Omental fat pad (tissue), 4 donors: ENCODE results near the gene ETV6. TPM values are rescaled to one million over a fixed set of nuclear protein-coding genes. Genes with fewer than 3 reads are reported as not detected.
"Not testable (repeated sequence)": the region's sequence is repeated elsewhere in the genome, so short reads cannot be mapped to it uniquely, and the experiment has no call there.

Experiments used
- ATAC-seq: fragments of 150-250 bp; one replicate; pipeline ENCODE4 v1.9.1; 2016; ENCODE audit warnings: mild to moderate bottlenecking, moderate library complexity; ENCODE audit not compliant: low FRiP score
- DNase-seq: peaks from one replicate; pipeline ENCODE4 v3.0.0-alpha.2; 2019; ENCODE audit warnings: low spot score
- total RNA-seq, 4 donors: library from RNA; depleted of rRNA; stranded (reverse); fragments of >200 nt; gene quantifications; one replicate each; pipeline ENCODE4 v1.1.0, GENCODE V29; 2016
- TF ChIP-seq, protein P1 (sequence below), 3 donors: fragments of 450-650 bp; IDR thresholded peaks; one replicate each; pipeline ENCODE4 v1.5.1; 2016 to 2017; ENCODE audit warnings: antibody characterized with exemption in 3 of 3, mild to moderate bottlenecking in 3 of 3, moderate library complexity in 2 of 3

ETV6 gene
- total RNA-seq, 4 donors from 2014 or later: 9.3 to 28.2 (median 17.6) TPM

DNA sequence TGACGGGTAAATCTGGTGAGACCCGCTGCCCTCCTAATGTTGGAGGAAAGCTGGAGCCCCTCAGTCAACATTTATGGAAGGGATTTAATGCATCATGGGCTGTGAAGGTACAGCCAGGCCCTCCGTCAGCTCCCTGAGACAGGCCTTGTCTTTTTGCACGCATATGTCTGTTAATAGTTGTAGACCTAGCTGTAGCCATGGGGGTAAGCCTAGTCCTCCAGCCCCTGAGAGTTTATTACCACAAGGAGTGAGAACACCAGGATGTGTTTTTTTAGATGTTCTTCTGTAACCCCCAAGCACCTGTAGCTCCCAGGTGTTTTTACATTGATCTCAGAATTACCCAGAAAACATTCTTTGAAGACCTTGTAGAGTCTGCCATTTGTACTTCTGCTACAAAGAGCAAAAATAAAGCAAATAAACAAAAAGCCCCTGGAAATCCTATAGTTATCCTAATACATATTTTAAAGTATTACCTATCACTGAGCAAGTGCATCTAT is 25.5 kb downstream of the ETV6 start:
- ATAC-seq (no peak), DNase-seq (no peak)

DNA sequence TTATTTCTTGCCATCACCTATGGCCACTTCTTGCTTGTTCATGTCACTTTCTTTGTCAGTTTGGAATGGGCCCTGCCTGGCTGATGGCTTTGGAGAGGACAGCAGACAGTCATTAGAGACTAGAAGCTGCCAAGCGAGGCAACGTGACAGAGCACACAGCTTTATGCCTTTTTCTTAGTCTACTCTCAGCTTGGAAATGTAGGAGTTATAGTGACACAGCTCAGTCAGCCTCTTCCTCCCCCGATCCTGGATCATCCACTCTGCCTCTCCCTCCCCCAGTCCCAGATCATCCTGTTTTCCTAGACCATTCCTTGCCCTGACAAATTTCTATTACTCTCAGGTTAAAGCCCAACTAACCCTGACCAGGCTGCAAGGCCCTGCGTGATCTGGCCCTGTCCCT is 26.6 kb downstream of the ETV6 start:
- ATAC-seq: no peak
- no peak for DNase-seq
- TF ChIP-seq, protein P1, sequence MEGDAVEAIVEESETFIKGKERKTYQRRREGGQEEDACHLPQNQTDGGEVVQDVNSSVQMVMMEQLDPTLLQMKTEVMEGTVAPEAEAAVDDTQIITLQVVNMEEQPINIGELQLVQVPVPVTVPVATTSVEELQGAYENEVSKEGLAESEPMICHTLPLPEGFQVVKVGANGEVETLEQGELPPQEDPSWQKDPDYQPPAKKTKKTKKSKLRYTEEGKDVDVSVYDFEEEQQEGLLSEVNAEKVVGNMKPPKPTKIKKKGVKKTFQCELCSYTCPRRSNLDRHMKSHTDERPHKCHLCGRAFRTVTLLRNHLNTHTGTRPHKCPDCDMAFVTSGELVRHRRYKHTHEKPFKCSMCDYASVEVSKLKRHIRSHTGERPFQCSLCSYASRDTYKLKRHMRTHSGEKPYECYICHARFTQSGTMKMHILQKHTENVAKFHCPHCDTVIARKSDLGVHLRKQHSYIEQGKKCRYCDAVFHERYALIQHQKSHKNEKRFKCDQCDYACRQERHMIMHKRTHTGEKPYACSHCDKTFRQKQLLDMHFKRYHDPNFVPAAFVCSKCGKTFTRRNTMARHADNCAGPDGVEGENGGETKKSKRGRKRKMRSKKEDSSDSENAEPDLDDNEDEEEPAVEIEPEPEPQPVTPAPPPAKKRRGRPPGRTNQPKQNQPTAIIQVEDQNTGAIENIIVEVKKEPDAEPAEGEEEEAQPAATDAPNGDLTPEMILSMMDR (IDR thresholded peaks at IDR 0.05): no peak

More for the DNA sequence above, 25.5 kb downstream of the ETV6 start:
- TF ChIP-seq, protein P1 (IDR thresholded peaks at IDR 0.05): no peak

DNA sequence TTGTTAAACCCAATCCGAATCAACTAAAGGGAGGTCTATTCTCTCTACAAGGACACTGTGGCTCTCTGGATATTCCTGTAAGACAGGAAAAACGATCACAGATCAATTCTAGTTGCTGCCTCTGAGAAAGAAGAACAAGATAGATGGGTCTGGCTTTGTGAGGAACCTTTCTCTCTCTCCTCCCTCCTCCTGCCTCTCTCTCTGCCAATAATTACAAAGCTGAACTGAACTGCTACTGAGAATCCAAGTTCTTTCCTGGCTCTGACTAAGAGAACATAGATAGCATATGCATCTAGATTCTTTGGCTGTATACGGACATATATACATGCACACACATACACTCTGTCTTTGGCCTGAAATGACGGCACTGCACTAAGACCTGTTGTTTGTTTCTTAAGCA is 27.6 kb downstream of the ETV6 start:
- ATAC-seq (no peak), DNase-seq (no peak)
- TF ChIP-seq, protein P1 (IDR thresholded peaks at IDR 0.05): no peak

DNA sequence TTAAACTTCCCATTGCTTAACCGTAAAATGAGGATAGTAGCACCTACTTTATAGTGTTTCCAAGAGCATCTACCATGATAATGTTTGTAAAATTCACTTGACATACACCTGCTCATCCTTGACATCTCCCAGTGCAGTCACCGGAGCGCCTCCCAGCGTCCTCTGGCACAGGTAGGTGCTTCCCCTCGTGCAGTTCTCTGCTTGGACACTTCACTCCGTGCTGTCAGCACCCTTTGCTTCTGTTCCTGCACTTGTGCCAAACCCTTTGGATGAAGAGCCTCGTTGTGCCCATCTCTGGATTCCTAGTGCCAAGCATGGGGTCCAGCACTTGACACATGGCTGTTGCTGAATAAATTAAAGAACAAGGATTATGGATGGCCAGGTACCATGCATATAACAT is 28.3 kb downstream of the ETV6 start:
- ATAC-seq: no peak
- no peak for DNase-seq
- TF ChIP-seq, protein P1 (IDR thresholded peaks at IDR 0.05): no peak

DNA sequence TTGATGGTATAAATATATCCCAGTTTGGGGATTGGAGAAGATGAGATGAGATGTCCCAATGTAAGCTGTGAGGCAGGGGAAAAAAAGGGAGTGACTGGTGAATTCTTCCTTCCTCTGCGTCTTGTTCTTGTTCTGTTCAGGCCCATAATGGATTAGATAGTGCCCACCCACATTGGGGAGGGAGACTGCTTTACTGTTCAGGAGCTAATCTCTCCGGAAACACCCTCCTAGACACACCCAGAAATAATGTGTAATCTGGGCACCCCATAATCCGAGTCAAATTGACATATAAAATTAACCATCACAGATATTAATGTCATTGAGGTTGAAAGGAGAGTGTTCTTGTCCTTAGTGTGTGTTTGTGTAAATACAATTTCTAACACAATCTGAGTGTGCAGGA is 29.3 kb downstream of the ETV6 start:
- TF ChIP-seq, protein P1 (IDR thresholded peaks at IDR 0.05): no peak
- no peak for ATAC-seq
- DNase-seq: no peak

DNA sequence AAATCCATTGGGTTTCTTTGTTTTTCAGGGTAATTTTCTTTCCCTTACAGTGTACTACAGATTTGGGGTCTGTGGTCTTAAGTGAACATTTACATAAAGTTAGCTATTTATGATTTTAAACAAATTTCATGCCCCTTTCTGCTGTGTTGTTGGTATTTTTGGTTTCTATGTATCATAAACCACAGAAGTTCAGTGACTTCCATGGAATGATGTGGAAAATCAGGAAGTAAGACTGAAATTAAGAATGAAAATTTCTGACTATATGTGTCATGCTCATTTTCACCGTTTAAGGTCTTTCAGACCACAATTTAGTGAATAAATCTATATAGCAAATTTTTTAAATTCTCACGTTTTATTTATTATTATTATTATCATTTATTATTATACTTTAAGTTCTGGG is 31.7 kb downstream of the ETV6 start:
- ATAC-seq: no peak
- TF ChIP-seq, protein P1 (IDR thresholded peaks at IDR 0.05): no peak

DNA sequence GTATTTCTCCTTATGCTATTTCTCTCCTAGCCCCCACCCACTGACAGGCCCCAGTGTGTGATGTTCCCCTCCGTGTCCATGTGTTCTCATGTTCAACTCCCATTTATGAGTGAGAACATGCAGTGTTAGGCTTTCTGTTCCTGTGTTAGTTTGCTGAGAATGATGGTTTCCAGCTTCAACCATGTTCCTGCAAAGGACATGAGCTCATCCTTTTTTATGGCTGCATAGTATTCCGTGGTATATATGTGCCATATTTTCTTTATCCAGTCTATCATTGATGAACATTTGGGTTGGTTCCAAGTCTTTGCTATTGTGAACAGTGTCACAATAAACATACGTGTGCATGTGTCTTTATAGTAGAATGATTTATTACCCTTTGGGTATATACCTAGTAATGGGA is 32.2 kb downstream of the ETV6 start:
- ATAC-seq, DNase-seq: not testable (repeated sequence)

More for the DNA sequence above, 31.7 kb downstream of the ETV6 start:
- DNase-seq: no peak

DNA sequence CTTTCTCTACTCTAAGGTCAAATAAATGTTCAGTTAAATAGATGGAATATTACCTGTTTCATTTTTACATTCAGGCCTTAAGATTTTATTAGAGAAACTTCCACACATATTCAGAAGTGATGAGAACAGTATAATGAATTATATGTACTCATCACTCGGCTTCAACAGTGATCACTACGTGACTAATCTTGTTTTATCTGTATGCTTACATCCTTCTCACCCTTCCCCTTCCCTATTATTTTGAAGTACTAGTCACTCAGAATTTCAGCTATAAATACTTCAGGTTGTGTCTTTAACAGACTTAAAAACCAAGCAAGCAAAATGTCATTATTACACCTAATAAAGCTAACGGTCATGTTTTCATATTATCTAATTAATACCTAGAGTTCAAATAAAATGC is 34.9 kb downstream of the ETV6 start:
- ATAC-seq (no peak), DNase-seq (no peak)
- TF ChIP-seq, protein P1 (IDR thresholded peaks at IDR 0.05): no peak
